ENCODE data around the gene CLSTN3.
"Not testable (repeated sequence)": the region's sequence is repeated elsewhere in the genome, so short reads cannot be mapped to it uniquely, and the experiment has no call there.

Gene CLSTN3

DNA sequence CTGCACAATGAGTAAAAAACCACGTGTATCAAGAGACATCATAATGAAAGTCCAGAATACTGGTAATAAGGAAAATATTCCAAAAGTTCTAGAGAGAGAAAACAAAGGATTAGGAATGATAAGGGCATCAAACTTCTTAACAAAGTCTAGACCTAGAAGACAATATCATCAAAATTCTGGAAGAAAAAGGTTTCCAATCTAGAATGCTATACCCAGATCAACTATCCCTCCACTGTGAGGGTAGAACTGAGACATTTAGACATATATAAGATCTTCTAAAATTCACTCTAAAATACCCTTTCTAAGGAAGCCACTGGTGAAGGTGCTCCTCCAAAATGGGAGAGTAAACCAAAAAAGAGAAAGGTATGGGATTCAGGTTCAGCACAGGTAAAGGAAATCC lies 24.1 kb upstream of the CLSTN3 start:
- no peak for DNase-seq

DNA sequence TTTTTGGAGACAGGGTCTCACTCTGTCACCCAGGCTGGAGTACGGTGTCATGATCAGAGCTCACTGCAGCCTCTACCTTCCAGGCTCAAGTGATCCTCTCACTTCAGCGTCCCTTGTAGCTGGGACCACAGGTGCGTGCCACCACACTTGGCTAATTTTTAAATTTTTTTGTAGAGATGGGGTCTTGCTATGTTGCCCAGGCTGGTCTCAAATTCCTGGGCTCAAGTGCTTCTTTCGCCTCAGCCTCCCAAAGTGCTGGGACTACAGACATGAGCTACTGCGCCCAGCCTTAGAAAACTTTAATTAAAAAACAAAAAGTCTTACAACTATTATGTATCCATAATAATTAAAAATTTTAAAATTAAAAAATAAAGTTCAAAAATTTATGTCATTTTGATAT lies 23.0 kb upstream of the CLSTN3 start:
- DNase-seq = not testable (repeated sequence)

DNA sequence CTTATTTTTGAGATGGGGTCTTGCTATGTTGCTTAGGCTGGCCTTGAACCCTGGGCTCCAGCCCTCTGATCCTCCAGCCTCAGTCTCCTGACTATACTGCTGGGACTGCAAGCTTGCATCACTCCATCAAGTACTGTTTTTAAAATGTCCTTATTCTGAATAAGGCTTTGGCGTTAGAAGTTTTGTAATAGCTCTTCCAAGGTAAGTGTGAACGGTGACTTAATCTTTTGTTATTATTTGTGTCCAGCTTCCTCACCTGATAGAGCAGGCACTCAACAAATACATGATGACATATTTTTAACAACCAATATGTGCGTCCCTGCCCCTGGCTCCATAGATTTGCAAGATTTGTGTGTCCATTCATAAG lies 22.6 kb upstream of the CLSTN3 start:
- no peak for DNase-seq

DNA sequence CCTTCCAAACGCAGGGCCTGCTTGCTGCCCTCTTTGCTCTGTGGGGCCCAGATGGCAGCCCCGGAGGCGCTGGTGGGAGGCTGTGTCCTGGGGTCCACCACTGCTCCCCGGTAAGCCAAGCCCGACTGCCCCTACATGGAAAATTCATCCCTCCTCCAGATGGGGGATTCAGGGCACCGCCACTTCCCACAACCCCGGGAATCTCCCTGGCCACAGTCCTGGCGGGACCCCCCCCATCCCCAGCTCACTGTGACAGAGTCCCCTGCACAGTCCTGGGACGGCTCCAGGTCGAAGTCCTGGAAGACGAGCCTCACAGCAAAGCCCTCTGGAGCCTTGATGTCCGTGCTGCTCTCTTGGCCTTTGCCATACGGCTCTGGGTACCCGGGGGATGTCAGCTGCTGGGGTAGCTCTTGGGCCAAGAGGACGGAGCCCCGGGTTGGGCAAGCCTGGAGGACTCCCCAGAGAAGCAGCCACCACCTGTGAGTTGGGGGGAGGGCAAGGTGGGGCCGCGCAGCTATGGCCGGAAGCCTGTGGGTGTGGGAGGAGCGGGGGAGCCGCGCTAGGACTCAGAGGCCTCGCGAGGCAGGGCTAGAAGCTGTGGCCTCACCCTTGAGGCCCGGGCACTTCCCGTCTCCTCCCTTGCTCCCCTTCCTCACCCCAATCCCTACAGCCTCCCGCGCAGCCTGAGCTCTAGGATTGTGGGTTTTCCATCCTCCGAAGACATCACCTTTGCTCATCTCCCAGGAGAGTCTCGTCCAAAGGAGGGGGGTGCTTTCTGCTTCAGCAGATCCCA lies 22.0 kb upstream of the CLSTN3 start:
- peak; percentile 68 for DNase-seq

DNA sequence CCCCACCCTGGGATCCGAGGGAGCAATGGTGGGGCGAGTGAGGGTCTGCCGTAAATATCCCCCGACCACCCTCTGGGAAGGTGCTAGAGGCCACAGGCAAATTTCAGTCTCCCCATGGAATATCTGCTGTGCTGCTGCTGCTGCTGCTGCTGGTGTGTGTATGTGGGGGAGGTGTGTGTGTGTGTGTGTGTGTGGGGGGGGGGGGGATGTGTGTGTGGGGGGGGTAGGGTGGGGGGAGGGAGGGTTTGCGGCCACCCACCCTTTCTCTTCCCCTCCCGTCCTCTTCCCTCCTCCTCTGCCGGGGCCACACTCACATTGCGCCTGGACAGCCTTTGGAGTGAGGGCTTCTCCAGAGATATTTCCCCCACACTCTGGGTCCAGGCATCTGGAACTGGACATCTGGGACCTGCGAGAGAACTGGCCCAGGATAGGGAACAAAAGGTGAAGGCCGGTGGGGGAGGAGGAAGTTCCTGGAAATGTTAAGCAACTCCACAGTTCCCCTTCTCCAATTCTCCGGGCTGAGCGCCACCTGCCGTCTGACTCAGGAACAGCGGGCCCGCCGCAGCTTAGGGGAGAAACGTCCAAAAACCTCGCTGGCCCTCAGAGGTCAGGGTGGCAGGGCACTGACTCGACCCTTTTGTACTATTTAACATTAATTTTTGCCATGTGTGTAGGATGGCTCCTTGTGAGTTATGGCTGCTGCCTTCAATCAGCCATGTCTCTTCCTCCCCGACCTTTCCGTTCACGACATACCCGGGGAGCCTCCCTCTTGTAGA lies 21.2 kb upstream of the CLSTN3 start, which contains the start of gene C1RL:
Gene C1RL, minus strand, starts transcription at position 419 of the 776 bp plus-strand sequence. Its CDS starts 34 bp downstream, at position 385.
- peak; percentile 66 for DNase-seq

DNA sequence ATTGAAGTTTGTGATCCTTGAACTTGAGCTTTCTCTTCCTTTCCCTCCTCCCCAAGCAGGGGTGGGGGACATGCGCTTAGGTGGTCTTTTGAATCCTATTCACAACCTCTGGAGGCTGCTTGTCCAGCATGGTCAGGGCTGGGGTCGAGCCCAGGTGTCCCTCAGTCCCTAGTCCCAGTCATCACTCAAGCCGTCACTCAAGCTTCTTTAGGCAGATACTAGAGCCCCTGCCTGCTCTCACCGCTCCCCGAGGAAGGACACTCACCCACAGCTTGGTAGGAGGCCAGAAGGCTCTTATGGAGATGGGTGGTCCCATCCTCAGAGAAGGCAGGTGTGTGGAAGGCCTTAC lies 20.6 kb upstream of the CLSTN3 start:
- no peak for DNase-seq

DNA sequence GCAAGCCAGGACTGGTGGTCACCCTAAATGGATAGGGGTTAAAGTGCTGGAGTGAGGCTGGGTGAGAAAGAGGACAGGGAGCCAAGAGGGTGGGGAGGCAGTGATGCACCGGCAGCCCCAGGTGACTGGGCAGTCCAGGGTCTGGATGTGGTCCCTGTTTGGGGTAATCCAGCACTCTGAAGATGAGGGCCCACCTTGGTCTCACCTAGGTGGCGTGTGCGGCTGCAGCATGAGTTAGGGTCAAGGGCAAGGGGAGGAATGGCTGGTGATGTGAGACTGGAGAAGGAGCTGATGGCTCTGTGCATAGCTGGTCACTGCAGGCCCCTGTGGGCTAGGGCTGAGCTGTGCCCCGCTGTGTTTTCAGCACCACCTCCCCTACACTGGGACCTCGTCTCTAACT lies 19.5 kb upstream of the CLSTN3 start:
- DNase-seq = no peak

DNA sequence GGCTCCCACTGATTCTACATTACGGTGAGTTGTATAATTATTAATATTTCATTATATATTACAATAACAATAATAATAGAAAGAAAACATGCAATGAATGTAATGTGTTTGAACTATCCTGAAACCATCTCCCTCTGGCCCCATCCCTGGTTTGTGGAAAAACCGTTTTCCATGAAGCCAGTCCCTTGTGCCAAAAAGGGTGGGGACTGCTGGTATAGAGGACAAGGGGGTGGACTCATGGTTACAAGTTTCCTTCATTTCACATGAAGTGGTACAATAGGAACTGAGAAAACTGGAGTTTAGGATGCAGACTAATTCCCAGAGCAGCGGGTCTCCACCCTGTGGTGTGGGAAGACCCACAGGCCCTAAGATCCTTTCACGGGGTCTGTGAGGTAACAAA lies 18.1 kb upstream of the CLSTN3 start:
- DNase-seq = no peak

DNA sequence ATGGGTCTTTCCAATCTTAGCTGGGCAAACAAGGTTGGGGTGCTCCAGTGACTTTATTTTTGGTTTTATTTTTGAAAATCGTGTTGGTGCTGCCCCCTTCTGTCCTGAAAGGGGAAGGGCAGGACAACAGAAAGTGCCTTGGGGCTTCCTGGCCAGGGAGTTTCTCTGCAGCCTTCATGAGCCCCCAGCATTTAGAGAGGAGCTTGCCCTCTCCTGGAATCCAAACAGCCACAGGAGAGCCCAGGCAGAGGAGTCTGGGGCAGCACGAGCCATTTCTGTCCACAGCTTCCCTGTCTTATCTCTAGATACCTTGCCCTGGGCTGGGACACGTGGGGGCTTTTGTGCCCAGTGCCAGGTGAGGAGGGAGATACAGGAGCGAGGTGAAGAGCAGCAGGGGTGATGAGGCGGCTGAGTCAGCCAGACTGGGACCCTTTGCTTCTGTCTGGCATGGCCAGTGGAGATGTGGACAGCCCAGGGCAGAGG lies 16.7 kb upstream of the CLSTN3 start:
- peak; percentile 28 for DNase-seq

DNA sequence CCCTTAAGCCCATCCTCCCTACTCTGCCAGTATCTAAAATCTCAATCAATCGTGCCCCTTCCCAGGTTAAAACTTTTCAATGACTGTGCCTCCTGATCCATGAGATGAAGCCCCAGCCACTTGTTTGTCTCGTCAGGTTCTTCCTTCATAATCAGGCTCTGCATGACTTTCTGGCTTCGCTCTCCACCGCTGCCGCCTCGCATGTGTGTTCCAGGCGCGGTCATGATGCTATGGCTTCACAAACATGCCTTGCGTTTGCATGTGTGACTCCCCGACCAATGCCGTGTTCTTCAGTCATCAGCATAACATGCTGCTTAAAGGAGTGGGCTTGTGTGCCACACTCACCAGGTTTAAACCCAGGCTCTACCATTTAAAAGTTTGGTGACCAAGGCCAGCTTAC lies 16.2 kb upstream of the CLSTN3 start:
- no peak for DNase-seq

DNA sequence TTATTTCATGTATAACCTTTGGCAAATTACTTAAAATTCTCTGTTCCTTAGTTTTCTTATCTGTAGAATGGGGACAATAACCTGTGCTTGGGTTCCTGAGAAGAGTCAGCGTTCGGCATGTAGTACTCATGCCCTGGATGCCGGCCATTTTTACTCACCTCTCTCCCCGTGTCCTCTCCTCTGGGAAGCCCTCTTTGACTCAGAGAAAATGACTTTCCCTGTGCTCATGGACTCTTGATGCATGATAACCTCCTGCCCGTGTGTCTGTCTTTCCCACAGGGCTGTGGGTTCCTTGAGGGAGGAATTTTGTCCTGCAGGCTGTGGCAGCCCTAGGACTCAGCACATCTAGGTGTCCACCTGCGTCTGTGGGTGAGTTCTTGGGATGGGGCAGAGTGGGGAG lies 15.3 kb upstream of the CLSTN3 start:
- no peak for DNase-seq

DNA sequence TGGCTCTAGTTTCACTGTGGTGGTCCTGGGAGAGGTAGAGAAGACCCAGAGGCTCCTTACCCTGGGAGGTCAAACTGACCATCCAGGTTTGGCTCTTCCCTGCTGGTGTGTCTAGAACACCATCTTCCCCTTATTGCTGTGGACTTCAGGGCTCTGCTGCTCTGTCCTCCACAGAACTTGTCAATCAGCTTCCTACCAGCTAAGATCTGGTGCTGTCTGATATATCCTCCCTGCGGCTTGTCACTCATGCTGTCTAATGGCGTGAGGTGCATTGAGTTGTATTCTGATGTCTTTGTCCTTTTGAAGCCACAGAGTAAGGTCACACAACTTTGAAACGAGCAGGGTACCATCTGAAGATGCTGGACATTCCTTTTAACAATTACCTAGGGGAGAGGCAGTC lies 14.0 kb upstream of the CLSTN3 start:
- DNase-seq = no peak

DNA sequence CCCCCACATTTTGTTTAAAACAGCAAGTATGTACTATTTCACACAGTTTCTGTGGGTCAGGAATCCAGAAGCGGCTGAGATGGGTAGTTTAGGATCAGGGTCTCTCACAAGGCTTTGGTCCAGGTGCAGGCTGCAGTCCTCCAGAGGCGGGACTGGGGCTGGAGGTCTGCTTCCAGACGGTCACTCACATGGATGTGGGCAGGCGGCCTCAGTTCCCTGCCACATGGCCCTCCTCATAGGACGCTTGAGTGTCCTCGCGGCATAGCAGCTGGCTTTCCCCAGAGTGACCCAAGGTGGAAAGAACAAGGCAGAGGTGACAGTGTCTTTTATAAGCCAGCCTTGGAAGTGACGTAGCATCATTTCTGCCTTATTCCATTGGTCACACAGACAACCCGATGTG lies 13.3 kb upstream of the CLSTN3 start:
- DNase-seq = no peak

DNA sequence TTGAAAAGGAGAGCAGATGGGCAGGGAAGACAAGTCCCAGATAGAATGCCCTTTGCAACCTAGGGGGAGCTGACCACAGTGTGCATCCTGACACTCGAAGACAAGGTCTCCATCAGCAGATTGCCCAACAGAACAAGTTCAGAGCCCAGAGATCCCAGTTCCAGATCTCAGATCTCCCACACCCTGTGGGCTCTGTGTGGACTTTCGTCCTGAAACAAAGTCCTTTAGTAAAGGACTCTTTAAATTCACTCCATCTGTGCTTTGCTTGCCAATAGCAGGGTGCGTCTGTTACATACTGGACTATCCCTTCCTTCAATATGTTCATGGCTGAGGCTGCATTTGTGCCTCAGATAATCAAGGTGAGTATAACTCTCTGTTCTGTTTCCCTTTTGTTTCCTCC lies 12.5 kb upstream of the CLSTN3 start:
- DNase-seq = no peak

DNA sequence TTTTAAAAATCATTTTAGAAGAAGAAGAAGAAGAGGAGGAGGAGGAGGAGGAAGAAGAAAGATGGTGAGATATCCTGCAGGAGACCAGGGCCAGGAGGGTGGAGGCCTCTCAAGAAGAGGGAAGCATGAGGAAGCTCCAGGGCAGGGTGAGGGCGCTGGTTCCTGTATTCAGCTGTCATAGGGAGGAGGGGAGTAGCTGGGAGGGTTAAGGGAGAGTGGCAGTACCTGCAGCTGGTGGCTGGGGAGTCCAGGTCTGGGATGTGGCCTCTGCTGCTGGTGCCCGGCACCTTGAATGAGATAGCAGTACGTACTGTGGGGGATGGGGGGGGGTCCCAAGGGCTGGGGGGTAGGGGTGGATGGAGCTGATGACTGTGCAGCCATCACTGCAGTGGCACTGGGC lies 11.3 kb upstream of the CLSTN3 start:
- DNase-seq = no peak

DNA sequence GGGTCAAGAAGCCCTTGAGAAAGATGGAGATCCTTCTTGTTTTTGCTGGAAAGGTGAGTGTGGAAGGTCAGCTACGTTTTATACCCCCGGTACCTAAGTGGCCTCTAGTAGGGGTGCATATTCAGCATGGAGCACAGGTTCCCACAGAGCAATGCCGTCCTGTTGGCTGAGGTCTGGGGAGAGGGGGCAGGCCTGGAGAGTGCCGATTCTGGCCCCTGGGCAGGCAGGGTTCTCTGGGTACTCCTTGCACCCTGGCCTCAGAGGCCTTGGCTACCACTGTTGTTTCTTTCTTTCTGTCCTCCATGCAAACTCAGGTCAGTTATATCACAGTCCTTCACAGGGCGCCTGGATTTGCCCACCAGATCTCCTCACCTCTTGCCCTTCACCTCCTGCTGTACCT lies 10.0 kb upstream of the CLSTN3 start:
- DNase-seq = no peak

DNA sequence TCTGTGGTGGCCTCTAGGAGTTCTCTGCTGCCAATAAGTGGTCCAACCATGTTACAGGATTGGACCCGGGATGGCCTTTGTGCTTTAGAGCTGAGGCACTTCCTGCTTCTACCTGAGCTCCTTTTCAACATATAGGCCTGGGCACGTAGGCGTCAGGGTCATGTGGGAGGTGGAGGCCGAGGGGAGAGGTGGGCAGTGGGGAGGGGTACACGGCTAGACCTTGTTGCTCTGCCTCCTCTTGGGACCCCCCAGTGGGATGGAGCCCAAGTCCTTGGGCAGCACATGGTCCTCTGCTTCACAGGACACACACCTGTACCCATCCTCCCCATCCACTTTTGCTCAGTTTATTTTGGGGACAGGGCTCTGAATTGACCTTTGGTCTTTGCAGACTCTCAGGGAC lies 8.8 kb upstream of the CLSTN3 start:
- DNase-seq = no peak

DNA sequence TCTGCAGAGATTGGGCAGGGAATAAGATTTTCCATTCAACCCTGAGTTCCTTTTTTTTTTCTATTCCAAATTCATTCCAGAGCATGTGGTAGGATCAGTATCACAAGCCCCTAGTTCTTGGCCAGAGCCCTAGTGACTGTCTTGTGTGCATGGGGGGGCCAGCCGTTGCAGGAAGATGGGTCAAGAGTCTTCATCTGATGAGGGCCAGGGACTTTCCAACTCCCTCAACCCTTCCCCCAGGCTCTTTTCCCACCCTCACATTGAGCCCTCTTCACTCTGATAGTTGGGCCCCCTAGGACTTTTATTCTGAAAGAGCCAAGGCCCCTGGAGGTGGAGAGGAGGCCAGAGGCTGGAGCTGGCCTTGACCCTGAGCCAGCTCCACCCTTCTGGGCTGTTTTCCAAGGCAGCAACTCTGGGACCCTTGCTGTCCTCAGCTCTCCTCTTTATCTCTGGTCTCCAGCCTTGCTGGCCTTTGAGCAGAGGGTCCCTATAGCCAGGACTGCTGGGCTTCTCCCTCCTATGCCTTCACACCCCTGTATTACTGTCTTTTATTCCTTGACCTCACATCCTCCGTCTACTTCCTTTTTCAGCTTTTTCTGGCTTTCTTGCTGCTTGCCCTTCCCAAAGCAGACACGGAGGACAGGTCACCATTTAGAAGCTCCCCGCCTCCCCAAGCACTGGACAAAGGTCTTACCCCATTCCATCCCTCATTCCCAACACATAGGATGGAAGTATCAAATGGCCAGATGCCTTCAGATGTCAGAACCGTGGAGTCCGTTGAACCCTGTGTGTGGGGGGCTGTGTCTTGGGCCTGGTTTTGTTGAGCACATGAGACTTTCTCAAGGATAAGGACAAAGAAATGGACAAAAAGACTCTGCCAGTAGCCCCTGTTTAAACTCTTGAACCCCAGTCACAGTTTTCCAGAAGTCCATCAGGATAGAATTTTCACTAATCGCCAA lies 7.1 kb upstream of the CLSTN3 start:
- DNase-seq = no peak

DNA sequence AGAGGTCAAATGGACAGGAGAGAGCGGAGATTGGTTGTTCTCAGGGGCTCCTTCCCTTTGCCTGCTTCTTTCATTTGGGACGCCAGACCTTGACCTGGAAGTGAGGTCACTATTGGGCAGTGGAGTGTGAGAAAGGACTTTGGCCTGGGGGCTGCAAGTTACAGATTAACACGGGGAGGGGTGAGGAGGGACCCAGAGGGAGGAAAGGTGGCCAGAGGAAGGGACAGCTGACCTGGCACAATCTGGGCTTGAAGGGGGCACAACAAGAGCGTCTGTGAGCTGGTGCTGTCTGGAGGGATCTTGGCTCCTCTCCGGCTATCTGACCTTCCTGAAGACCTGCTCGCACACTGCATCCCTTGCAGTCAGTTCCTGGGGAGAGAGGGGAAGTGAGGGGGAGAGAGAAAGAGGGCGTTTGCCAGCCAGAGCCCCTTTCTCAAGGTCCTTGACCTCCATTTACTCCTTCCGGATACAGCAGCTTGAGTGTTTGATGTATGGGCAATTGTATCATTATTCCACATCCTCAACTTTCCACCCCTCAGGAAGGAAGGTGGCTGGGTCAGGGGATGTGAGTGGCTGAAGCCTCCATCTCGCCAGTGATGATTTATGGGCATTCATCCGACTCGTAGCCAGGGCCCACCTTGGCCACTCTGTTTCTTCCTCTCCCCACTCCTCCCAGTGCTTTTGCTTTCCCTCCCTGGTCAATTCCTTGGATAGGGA lies 6.2 kb upstream of the CLSTN3 start:
- DNase-seq = no peak

DNA sequence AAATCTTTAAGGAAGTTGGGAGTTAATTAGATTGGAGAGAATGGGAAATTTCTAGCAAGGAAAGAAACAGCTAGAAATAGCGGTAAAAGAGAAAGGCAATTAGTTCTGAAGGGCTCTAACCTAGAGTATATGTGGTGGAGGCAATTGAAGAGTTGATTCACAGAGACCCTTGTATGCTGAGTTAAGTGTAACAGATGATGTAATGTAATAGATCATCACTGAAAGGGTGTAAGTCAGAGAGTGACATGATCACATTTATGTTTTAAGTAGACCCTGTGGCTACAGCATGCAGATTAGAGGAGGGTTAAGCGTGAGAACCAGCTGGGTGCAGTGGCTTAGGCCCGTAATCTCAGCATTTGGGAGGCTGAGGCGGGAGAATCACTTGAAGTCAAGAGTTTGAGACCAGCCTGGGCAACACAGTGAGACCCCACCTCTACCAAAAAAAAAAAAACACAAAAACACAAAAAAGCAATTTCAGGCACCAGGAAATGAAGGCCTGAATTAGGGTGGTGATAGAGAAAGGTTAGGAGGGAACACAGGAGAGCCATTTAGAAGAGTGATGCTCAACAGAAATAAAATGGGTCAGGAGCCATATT lies 4.4 kb upstream of the CLSTN3 start:
- no peak for DNase-seq

DNA sequence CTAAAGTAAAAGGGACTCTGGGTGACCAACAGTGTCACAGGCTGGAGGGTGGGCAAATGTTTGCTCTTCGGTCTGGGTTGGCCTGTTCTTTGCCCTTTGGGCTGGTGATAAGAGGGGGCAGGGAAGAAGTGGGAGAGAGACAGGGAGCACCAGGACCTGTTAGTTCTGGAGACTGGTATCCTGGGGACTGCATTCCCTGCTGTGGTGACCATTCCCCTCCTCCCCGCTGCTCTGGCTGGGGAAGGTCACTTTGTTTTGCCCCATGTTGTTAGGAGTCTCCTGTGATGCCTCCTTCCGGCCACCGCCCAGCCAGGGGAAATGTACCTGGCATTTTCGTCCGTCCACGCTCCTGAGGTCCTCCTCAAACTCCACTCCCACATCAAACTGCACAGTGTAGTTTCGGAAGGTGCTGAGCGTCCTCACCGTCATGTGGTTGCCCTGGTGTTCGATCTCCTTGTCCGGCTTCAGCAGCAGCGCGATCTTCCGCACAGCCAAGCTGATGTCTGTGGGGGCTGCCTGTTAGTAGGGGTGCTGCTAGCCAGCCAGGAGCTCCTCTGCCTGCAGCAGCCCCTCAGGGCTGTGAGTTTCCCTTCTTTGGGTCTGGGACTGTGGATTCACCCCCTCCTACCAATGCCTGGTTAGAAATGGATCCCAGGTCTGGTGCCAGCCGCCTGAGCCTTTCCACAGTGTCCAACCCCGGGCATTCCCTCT lies 2.1 kb upstream of the CLSTN3 start:
- no peak for DNase-seq
